ENCODE results near the gene DOCK3.

DNA sequence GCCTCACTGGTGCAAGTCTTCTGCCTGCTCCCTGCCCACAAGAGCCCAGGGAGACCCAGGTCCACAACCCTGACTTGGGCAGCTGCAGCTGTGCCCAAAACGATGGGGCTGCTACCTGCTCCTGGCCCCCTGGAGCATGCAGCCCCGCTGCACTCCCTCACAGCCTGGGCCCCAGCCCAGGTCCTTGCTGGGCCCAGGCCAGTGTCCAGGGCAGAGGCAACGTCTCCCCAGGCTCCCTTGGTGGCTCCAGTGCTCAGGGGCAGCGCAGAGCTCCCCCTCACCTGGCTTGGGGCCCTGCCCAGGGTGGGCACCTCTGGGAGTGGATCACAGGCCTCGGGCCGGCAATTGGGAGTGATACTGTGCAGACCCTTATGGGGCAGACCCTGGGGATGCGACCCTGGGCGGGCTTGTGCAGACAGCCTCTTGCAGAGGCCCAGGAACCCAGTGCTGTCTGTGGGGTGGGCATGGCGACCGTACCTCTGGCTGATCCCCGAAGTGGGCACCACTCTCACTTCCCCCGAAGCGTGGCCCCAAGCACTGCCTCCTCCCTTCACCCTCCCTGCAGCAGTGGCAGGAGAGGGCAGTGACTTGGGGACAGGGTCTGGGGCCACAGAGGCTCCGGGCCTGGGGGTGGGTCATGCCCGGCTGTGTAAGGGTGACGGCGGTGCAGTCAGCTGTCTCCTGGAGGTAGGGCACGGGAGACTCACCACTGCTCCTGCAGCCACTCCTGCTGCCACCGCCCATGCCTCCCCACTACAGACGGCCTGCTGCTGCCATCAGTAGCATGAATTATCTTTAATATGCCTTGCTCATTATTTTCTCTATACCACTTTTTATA, 255.9 kb downstream of the DOCK3 start:
- TF ChIP-seq, protein P1, sequence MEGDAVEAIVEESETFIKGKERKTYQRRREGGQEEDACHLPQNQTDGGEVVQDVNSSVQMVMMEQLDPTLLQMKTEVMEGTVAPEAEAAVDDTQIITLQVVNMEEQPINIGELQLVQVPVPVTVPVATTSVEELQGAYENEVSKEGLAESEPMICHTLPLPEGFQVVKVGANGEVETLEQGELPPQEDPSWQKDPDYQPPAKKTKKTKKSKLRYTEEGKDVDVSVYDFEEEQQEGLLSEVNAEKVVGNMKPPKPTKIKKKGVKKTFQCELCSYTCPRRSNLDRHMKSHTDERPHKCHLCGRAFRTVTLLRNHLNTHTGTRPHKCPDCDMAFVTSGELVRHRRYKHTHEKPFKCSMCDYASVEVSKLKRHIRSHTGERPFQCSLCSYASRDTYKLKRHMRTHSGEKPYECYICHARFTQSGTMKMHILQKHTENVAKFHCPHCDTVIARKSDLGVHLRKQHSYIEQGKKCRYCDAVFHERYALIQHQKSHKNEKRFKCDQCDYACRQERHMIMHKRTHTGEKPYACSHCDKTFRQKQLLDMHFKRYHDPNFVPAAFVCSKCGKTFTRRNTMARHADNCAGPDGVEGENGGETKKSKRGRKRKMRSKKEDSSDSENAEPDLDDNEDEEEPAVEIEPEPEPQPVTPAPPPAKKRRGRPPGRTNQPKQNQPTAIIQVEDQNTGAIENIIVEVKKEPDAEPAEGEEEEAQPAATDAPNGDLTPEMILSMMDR (IDR thresholded peaks at IDR 0.05; ENCODE audit: insufficient read depth, low read length): no peak
- TF ChIP-seq POLR2AphosphoS5 (IDR thresholded peaks at IDR 0.05; ENCODE audit: low read depth) (no peak), GABPA (IDR thresholded peaks at IDR 0.05; ENCODE audit: low read depth) (no peak), SPI1 (IDR thresholded peaks at IDR 0.05; ENCODE audit: borderline replicate concordance, low read depth) (no peak)
- TF ChIP-seq, protein P2, sequence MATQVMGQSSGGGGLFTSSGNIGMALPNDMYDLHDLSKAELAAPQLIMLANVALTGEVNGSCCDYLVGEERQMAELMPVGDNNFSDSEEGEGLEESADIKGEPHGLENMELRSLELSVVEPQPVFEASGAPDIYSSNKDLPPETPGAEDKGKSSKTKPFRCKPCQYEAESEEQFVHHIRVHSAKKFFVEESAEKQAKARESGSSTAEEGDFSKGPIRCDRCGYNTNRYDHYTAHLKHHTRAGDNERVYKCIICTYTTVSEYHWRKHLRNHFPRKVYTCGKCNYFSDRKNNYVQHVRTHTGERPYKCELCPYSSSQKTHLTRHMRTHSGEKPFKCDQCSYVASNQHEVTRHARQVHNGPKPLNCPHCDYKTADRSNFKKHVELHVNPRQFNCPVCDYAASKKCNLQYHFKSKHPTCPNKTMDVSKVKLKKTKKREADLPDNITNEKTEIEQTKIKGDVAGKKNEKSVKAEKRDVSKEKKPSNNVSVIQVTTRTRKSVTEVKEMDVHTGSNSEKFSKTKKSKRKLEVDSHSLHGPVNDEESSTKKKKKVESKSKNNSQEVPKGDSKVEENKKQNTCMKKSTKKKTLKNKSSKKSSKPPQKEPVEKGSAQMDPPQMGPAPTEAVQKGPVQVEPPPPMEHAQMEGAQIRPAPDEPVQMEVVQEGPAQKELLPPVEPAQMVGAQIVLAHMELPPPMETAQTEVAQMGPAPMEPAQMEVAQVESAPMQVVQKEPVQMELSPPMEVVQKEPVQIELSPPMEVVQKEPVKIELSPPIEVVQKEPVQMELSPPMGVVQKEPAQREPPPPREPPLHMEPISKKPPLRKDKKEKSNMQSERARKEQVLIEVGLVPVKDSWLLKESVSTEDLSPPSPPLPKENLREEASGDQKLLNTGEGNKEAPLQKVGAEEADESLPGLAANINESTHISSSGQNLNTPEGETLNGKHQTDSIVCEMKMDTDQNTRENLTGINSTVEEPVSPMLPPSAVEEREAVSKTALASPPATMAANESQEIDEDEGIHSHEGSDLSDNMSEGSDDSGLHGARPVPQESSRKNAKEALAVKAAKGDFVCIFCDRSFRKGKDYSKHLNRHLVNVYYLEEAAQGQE (IDR thresholded peaks at IDR 0.05; ENCODE audit: insufficient replicate concordance, low read depth): no peak

Data from HL-60 (cell line).